H1 (cell line): Measurements from ENCODE around the gene MRS2. TPM values are rescaled to one million over a fixed set of nuclear protein-coding genes. Genes with fewer than 3 reads are reported as not detected.

ENCODE experiments used
- CTCF ChIA-PET: fragments of 300-600 bp; sonication (Branson Sonifier 250); formaldehyde crosslinking; loops from one replicate; lab custom pipeline; 2021; ENCODE audit not compliant: partially characterized antibody; lab: Charles Lee
- POLR2A ChIA-PET: fragments of 300-600 bp; sonication (Branson Sonifier 250); formaldehyde crosslinking; loops from one replicate; lab custom pipeline; 2021; ENCODE audit warnings: inconsistent platforms; ENCODE audit not compliant: partially characterized antibody; lab: Charles Lee
- DNase-seq, 2 experiments: peaks; one replicate each; pipeline versions ENCODE4 v3.0.0 to v3.0.0-alpha.2; 2010 to 2022; ENCODE audit warnings: low spot score in 2 of 2, low read depth in 1 of 2, mixed read lengths in 1 of 2
- FAIRE-seq: peaks from 2 replicates; lab custom pipeline; 2011; peaks lifted over from hg19 to GRCh38; lab: Jason Lieb, UNC
- H2AFZ ChIP-seq: 2 replicates; pipeline ENCODE4 v1.8.1; 2012; ENCODE audit warnings: low read length, inconsistent platforms
- H2AK5ac ChIP-seq: 2 replicates; pipeline ENCODE4 v1.6.1; 2013; ENCODE audit warnings: low read depth, low read length
- H2BK120ac ChIP-seq: replicated peaks from 2 replicates; pipeline ENCODE3; 2013; ENCODE audit warnings: low read depth, low read length, inconsistent platforms
- H2BK12ac ChIP-seq: 2 replicates; pipeline ENCODE4 v1.6.1; 2013; ENCODE audit warnings: low read depth, low read length
- H2BK15ac ChIP-seq: 2 replicates; pipeline ENCODE4 v1.6.1; 2013; ENCODE audit warnings: low read length
- H2BK20ac ChIP-seq: 2 replicates; pipeline ENCODE4 v1.6.1; 2013; ENCODE audit warnings: low read length
- H2BK5ac ChIP-seq: 2 replicates; pipeline ENCODE4 v1.6.1; 2013; ENCODE audit warnings: low read depth, low read length
- H3K14ac ChIP-seq: 2 replicates; pipeline ENCODE4 v1.6.1; 2013; ENCODE audit warnings: inconsistent platforms; ENCODE audit not compliant: insufficient read length
- H3K18ac ChIP-seq: 2 replicates; pipeline ENCODE4 v1.6.1; 2013; ENCODE audit warnings: low read length; ENCODE audit errors: extremely low read depth
- H3K23ac ChIP-seq: 2 replicates; pipeline ENCODE4 v1.6.1; 2013; ENCODE audit warnings: inconsistent platforms; ENCODE audit not compliant: insufficient read length
- H3K23me2 ChIP-seq: 2 replicates; pipeline ENCODE4 v1.6.1; 2013; ENCODE audit warnings: low read depth, low read length
- H3K27ac ChIP-seq: 2 replicates; pipeline ENCODE4 v1.6.1; 2011; ENCODE audit warnings: low read depth, low read length, inconsistent platforms
- H3K27me3 ChIP-seq, 4 experiments: replicated peaks in 1 of 4; 1 replicate in 1 of 4; 2 replicates in 3 of 4; pipeline versions ENCODE4 v1.6.1 to v1.8.1; 2011 to 2013; ENCODE audit warnings: low read length in 3 of 4, mild to moderate bottlenecking in 3 of 4, inconsistent platforms in 2 of 4, mixed read lengths in 2 of 4, moderate library complexity in 1 of 4; ENCODE audit not compliant: control insufficient read depth in 3 of 4, insufficient read depth in 3 of 4; ENCODE audit errors: extremely low read depth in 1 of 4
- H3K36me3 ChIP-seq, 4 experiments: 2 replicates each; pipeline versions ENCODE4 v1.6.1 to v1.8.1; 2011 to 2013; ENCODE audit warnings: mild to moderate bottlenecking in 4 of 4, low read length in 3 of 4, moderate library complexity in 2 of 4, control low read depth in 1 of 4, inconsistent platforms in 1 of 4; ENCODE audit not compliant: insufficient read depth in 4 of 4, control insufficient read depth in 2 of 4
- H3K4ac ChIP-seq: replicated peaks from 2 replicates; pipeline ENCODE3; 2013; ENCODE audit warnings: low read length, low read depth, mixed read lengths, inconsistent platforms; ENCODE audit not compliant: insufficient read length
- H3K4me1 ChIP-seq, 4 experiments: replicated peaks in 1 of 4; 1 replicate in 1 of 4; 2 replicates in 3 of 4; pipeline versions ENCODE4 v1.6.1 to v1.8.1; 2011 to 2013; ENCODE audit warnings: low read length in 3 of 4, inconsistent platforms in 2 of 4, mixed read lengths in 1 of 4; ENCODE audit not compliant: insufficient read depth in 4 of 4, control insufficient read depth in 3 of 4
- H3K4me2 ChIP-seq, 2 experiments: 2 replicates each; pipeline versions ENCODE4 v1.6.1 to v1.8.1; 2011 to 2013; ENCODE audit warnings: low read depth in 2 of 2, low read length in 2 of 2, control low read depth in 1 of 2, inconsistent platforms in 1 of 2, mild to moderate bottlenecking in 1 of 2; ENCODE audit not compliant: insufficient read depth in 1 of 2
- H3K4me3 ChIP-seq, 4 experiments: fragments of 200-600, 300-600 bp in 1 of 4; sonication (generic), shearing (Covaris generic), sonication (Bioruptor Twin) in 1 of 4; 2 replicates each; pipeline versions ENCODE4 v1.5.1 to v1.8.1; 2011 to 2016; ENCODE audit warnings: low read length in 4 of 4, low read depth in 3 of 4, control low read depth in 2 of 4, inconsistent platforms in 2 of 4, mild to moderate bottlenecking in 2 of 4, mixed read lengths in 1 of 4, moderate library complexity in 1 of 4; ENCODE audit not compliant: insufficient read depth in 2 of 4; ENCODE audit errors: extremely low read depth in 1 of 4
- H3K56ac ChIP-seq: replicated peaks from 2 replicates; pipeline ENCODE3; 2013; ENCODE audit warnings: low read depth, mild to moderate bottlenecking, mixed read lengths, low read length, inconsistent platforms; ENCODE audit not compliant: insufficient read length
- H3K79me1 ChIP-seq: 2 replicates; pipeline ENCODE4 v1.6.1; 2013; ENCODE audit warnings: low read depth, low read length, control low read depth
- H3K79me2 ChIP-seq, 2 experiments: 2 replicates each; pipeline versions ENCODE4 v1.6.1 to v1.8.1; 2012 to 2013; ENCODE audit warnings: low read length in 2 of 2, mild to moderate bottlenecking in 2 of 2, inconsistent platforms in 1 of 2; ENCODE audit not compliant: insufficient read depth in 2 of 2, control insufficient read depth in 1 of 2
- H3K9ac ChIP-seq, 4 experiments: replicated peaks in 1 of 4; 1 replicate in 1 of 4; 2 replicates in 3 of 4; pipeline versions ENCODE4 v1.6.1 to v1.8.1; 2011 to 2013; ENCODE audit warnings: low read depth in 3 of 4, low read length in 3 of 4, control low read depth in 2 of 4, mild to moderate bottlenecking in 2 of 4, moderate library complexity in 2 of 4, inconsistent platforms in 1 of 4; ENCODE audit errors: extremely low read depth in 1 of 4
- H3K9me3 ChIP-seq, 2 experiments: 2 replicates each; pipeline versions ENCODE4 v1.6.1 to v1.8.1; 2012 to 2013; ENCODE audit warnings: mild to moderate bottlenecking in 2 of 2, moderate library complexity in 2 of 2, control low read depth in 1 of 2, inconsistent platforms in 1 of 2, low read depth in 1 of 2, low read length in 1 of 2, mixed read lengths in 1 of 2; ENCODE audit not compliant: insufficient read depth in 2 of 2
- H4K20me1 ChIP-seq, 2 experiments: replicated peaks in 1 of 2; 2 replicates each; pipeline versions ENCODE3 to v1.8.1; 2011 to 2013; ENCODE audit warnings: inconsistent platforms in 2 of 2, low read length in 2 of 2, mild to moderate bottlenecking in 1 of 2; ENCODE audit not compliant: insufficient read depth in 2 of 2, control insufficient read depth in 1 of 2
- H4K5ac ChIP-seq: 2 replicates; pipeline ENCODE4 v1.6.1; 2013; ENCODE audit warnings: low read length, low read depth, mixed read lengths, inconsistent platforms; ENCODE audit not compliant: insufficient read length
- H4K8ac ChIP-seq: 2 replicates; pipeline ENCODE4 v1.8.0; 2013; ENCODE audit warnings: mild to moderate bottlenecking, moderate library complexity, low read length, inconsistent platforms; ENCODE audit not compliant: insufficient read depth; ENCODE audit errors: extremely low read depth
- H4K91ac ChIP-seq: replicated peaks from 2 replicates; pipeline ENCODE3; 2013; ENCODE audit warnings: low read length, mixed read lengths, inconsistent platforms; ENCODE audit not compliant: insufficient read length
- BRCA1 ChIP-seq: IDR thresholded peaks from 2 replicates; pipeline ENCODE4 v1.6.1; 2012; ENCODE audit warnings: low read depth, low read length, improper control_type of control experiment
- KDM4A ChIP-seq: IDR thresholded peaks from one replicate; pipeline ENCODE4 v1.7.1; 2012; ENCODE audit warnings: low read depth, mild to moderate bottlenecking, moderate library complexity, low read length, inconsistent platforms; ENCODE audit not compliant: severe bottlenecking
- KDM5A ChIP-seq: fragments of 200-600 bp; IDR thresholded peaks from 2 replicates; pipeline ENCODE4 v1.7.1; 2012; ENCODE audit warnings: mild to moderate bottlenecking, low read length, inconsistent platforms, mixed read lengths
- TCF12 ChIP-seq: IDR thresholded peaks from 2 replicates; pipeline ENCODE4 v1.6.1; 2011; ENCODE audit warnings: low read depth, mild to moderate bottlenecking, low read length
- WGBS, 2 experiments: shearing (Covaris generic) in 1 of 2; methylation state at CpG; one replicate each; pipeline versions ENCODE4 v1.1.6 to v1.1.7; 2013 to 2015; ENCODE audit warnings: low lambda C conversion rate in 2 of 2, mixed read lengths in 2 of 2, inconsistent platforms in 1 of 2, low coverage in 1 of 2, missing lambda C conversion rate in 1 of 2; ENCODE audit not compliant: insufficient replicate concordance in 2 of 2, insufficient coverage in 1 of 2, insufficient read length in 1 of 2; ENCODE audit errors: extremely low coverage in 1 of 2, missing lambda C conversion rate in 1 of 2; 5-methylcytosine and 5-hydroxymethylcytosine counted together
- polyA plus RNA-seq, 7 experiments: library from polyadenylated mRNA; depleted of rRNA in 3 of 7; stranded (reverse) in 5 of 7; unstranded in 2 of 7; fragments of >200 nt in 5 of 7; fragments of 200-250 nt in 2 of 7; gene quantifications; 1 replicate in 5 of 7; 2 replicates in 1 of 7; 4 replicates in 1 of 7; pipeline versions ENCODE4 v1.2.1 to v1.2.3, GENCODE V29; 2011 to 2013; ENCODE audit warnings: missing spikeins in 2 of 7, mixed read lengths in 2 of 7
- total RNA-seq: library from RNA; stranded (reverse); fragmentation: NEBNext Ultra II Directional; extraction: Animal tissue kit (Norgen Biotek cat#: 25700); gene quantifications from 2 replicates; pipeline ENCODE4 v1.2.1, GENCODE V29; 2021

MRS2 gene
- total and polyA plus RNA-seq, 2 of the 8 experiments (the other 6 are each of a cell fraction or from before 2014, with no cell fraction given): 51.2 to 67.5 TPM

- no peak overlapping the region for H3K56ac ChIP-seq
- no peak overlapping the region for H3K4me2 ChIP-seq
- no peaks in the 10 kb centered on the region for H4K20me1 ChIP-seq
- H3K18ac ChIP-seq: no peak overlapping the region
- H3K23ac ChIP-seq: no peak overlapping the region
- H3K23me2 ChIP-seq: no peaks in the 10 kb centered on the region
- H2BK120ac ChIP-seq: no peak overlapping the region
- FAIRE-seq (no peak), DNase-seq (no peak)
- no peak overlapping the region for H3K4ac ChIP-seq
- H3K27ac ChIP-seq: no peak overlapping the region
- H3K4me3 ChIP-seq: no peak overlapping the region
- ChIA-PET CTCF (interaction anchor here (0.6 to 2.8 kb wide), 8 partner anchors 9 to 608 kb away, joined by 3 to 10 read pairs (median 3); partner anchors contain the start of gene ALDH5A1), POLR2A (interaction anchor here (0.6 kb wide), 1 partner anchor 19 kb away, joined by 3 read pairs; no protein-coding TSS in a partner anchor)
- H3K14ac ChIP-seq: no peak overlapping the region
- no peaks in the 10 kb centered on the region for H3K4me1 ChIP-seq
- H4K5ac ChIP-seq: no peak overlapping the region
- no peak overlapping the region for H2AK5ac ChIP-seq
- H2BK20ac ChIP-seq: no peak overlapping the region
- no peak overlapping the region for H4K91ac ChIP-seq
- no peak overlapping the region for H2BK15ac ChIP-seq
- no peaks in the 10 kb centered on the region for H3K9me3 ChIP-seq
- WGBS, 2 experiments: 97% methylated on average over 2 of the region's 2 CpGs; no CpG with 5 or more reads in 1 of the 2 experiments
- no peak overlapping the region for H2BK12ac ChIP-seq
- H3K79me2 ChIP-seq: no peaks in the 10 kb centered on the region
- H3K79me1 ChIP-seq: no peaks in the 10 kb centered on the region
- H3K36me3 ChIP-seq: no peaks in the 10 kb centered on the region
- no peak overlapping the region for H2BK5ac ChIP-seq
- no peaks in the 10 kb centered on the region for H3K27me3 ChIP-seq
- no peak overlapping the region for H3K9ac ChIP-seq
- H2AFZ ChIP-seq: no peak overlapping the region
- H4K8ac ChIP-seq: no peak overlapping the region
- no peak for TF ChIP-seq TCF12
- no peak for TF ChIP-seq KDM4A
- no peak for TF ChIP-seq BRCA1
- no peak for TF ChIP-seq KDM5A
Observed at GRCh38 chr6:24458941-24459340, 56.2 kb downstream of the MRS2 start.
